Hippocampal formation (tissue), 2 donors: ENCODE measurements around the gene CST4.
"Not testable (repeated sequence)": the region's sequence is repeated elsewhere in the genome, so short reads cannot be mapped to it uniquely, and the experiment has no call there.

Experiments used
- DNase-seq, 2 donors: peaks; one replicate each; lab custom pipeline; 2025; lab: John Stamatoyannopoulos, UW

Gene CST4

GRCh38 chr20:23688684-23689398 is at the start of gene CST4:
TSS of gene CST4 (minus strand) at chr20:23689038. CDS start at chr20:23688969, 69 bp downstream.
- DNase-seq, result not testable (repeated sequence)

DNA sequence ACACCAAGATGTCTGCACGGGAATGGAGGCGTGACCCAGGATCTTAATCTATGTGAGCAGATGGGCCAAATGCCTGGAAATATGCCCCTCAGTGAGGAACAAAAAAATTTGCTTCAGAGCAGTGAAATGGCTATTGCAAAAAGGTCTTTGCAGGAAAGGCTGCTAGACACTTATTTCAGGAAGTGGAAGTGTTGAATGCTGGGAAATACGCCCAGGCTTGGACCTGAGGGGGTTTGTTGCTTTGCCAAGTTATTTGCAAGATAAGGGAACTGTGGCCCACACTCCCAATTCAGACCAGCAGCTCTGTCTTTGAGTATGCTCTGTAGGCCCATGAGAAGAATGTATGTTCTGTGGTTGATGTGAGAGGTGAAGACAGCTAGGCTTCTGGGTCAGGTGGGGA is 46.6 kb upstream of the CST4 start:
- DNase-seq, result not testable (repeated sequence)

GRCh38 chr20:23734949-23735348 is 46.1 kb upstream of the CST4 start:
- not testable (repeated sequence) for DNase-seq

DNA sequence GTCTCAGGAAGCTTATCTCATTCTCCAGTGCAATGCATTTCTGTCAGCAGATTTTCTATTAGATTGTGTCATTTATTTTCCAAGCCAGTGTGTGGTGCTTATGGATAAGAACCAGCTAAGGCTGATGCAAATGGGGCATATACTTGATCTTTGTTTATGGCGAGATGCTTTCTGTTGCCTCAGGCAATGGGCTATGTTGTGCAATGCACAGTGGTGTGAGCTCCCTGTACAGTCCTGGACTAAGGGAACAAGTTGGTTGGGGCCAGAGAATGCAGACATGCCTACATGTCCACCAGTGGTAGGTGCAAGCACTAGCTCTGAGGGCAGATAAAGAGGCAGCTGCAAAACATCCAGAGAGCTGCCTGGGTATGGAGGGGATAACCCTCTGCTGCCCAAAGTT is 45.6 kb upstream of the CST4 start:
- not testable (repeated sequence) for DNase-seq

DNA sequence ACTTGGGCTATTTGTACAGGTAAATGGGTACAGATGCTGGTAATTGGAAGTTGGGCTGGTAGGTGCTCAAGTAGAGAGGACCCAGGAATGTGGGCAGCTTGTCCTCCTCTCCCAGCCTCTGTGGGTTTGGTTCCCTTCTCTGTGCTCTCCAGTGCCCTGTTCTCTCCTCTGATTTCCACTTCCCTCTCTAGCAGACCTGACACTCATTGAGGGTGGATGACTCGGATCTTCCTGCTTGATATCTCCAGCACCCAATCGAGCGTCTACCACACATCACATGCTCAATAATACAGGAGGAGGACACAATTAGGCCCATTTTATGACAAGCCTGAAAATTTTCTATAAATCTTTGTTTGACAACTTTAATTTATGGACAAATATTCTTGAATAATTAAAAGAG is 38.2 kb upstream of the CST4 start:
- DNase-seq, result no peak

- no peak for DNase-seq
Measured at GRCh38 chr20:23725102-23725501, 36.3 kb upstream of the CST4 start.

DNA sequence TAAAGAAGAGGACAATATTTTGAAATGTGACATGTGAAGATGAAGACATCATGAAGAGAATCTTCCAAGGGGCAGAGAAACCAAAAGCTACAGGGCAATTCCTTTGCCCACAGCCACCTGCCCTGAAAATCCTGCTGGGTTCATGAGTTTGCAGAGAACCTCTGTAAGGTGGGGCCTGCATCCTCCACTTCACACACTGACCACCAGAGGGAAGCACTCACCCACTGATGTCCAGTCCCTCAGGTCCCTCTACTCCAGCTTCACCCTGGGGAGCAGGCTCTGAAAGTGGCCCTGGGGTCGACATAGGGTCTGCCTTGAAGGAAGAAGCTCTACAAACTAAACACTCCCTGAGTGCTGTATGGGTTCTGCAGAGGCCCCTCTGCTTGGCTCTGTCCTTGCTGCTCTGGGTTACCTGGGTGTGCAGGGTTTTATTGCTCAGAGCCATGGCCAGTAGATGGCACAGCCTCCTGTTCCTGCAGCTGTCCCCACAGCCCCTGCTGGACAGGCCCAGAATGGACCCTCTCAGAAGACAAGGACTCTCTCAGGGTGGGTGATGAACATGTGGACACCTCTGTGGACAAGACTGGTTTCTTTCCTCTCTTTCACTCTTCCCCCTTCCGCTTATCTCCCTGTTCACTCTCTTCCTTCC is 34.9 kb upstream of the CST4 start:
- not testable (repeated sequence) for DNase-seq

- DNase-seq, result not testable (repeated sequence)
Measured at GRCh38 chr20:23722851-23723250, 34.0 kb upstream of the CST4 start.

GRCh38 chr20:23721962-23722361 is 33.1 kb upstream of the CST4 start:
- no peak for DNase-seq

GRCh38 chr20:23719351-23719750 is 30.5 kb upstream of the CST4 start:
- not testable (repeated sequence) for DNase-seq

- not testable (repeated sequence) for DNase-seq
Measured at GRCh38 chr20:23711778-23712177, 22.9 kb upstream of the CST4 start.

DNA sequence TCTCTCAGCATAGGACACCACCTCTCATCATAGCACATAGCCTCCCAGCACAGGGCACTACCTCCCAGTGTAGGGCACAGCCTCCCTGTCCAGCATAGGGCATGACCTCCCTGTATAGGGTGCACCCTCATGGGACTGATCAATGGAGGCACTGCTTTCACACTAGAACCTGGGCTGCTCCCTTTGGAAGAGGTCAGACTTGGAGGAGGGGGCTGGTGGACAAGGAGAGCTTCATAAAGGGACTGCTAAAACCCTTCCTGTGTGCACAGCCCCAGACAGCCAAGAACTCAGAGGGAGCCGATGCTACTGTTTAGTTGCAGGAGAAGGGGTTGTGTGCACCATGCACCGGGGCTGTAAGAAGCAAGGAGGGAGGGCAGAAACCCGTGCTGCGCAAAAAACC is 21.9 kb upstream of the CST4 start:
- DNase-seq, result no peak

DNA sequence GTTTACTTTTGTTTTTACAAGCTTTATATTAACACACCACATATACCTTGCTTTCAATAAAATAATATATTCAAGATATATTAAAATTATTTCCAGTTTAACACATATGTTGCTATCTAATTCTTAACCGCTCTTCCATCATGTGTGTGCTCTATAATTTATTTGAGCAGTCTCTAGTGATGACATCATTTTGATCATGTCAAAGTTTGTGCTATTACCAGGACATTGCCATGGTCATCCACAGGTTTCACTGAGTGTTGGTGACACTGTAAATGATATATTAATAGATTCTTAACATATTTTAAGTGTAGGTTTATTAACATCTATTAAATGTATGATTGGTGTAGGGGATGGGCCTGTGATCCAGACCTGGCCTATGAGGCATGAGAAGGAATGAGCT is 17.1 kb upstream of the CST4 start:
- DNase-seq, result no peak

DNA sequence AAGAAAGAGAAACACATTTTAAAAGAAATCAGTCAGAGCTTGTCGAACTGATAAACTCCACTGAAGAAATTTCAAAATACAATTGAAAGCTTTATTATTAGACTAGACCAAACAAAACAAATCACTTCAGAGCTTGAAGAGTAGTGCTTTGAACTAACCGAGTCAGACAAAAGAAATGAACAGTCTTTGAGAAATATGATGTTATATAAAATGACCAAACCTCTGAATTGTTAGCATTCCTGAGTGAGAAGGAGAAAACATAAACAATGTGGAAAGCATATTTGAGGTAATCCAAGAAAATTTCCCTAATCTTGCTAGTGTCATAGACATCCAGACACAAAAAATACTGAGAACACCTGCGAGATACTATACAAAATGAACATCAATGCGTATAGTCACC is 13.2 kb upstream of the CST4 start:
- DNase-seq, result no peak

DNA sequence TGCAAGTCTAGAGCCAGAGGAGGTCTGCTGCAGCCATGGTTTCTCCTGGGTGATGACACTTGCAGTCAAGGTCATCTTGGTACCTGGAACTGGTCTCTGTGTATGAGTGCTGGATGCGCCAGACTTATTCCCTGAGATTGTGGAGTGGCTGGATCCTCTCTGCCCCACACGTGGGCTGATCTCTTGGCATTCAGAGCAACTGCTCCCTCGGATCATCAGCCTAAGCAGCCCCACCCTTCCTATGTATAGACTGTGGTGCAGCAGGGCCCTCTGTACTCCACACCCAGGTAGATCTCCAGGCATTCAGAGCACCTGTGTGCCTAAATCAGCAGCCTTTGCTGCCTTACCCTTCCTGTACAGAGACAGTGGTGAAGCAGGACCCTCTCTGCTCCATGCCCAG is 12.1 kb upstream of the CST4 start:
- DNase-seq, result no peak

GRCh38 chr20:23697947-23698346 is 9.1 kb upstream of the CST4 start:
- DNase-seq, result no peak

GRCh38 chr20:23695068-23695395 is 6.2 kb upstream of the CST4 start:
- DNase-seq, result not testable (repeated sequence)

DNA sequence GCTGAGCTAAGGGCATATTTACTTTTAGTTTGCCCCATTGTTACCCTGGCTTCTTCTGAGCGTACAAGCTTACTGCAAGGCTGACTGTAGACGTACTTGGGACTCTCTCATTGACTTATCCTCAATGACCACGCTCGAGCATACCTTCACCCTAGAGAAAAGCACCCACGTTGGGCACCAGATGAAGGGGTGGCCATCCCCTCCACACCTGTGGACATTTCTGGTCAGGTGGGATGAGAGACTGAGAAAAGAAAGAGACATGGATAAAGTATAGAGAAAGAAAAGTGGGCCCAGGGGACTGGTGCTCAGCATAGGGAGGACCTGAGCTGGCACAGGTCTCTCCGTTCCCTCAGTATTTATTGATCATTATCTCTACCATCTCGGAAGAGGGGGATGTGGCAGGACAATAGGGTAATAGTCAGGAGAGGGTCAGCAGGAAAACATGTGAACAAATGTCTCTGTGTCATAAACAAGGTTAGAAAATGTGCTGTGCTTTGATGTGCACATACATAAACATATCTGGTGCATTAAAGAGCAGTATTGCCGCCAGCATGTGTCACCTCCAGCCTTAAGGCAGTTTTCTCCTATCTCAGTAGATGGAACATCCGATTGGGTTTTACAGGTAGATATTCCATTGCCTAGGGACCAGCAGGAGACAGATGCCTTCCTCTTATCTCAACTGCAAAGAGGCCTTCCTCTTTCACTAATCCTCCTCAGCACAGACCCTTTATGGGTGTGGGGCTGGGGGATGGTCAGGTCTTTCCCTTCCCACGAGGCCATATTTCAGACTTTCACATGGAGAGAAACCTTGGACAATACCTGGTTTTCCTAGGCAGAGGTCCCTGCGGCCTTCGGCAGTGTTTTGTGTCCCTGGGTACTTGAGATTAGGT is 5.6 kb upstream of the CST4 start:
- DNase-seq, result not testable (repeated sequence)

- not testable (repeated sequence) for DNase-seq
Measured at GRCh38 chr20:23692725-23693619, 4.1 kb upstream of the CST4 start.

DNA sequence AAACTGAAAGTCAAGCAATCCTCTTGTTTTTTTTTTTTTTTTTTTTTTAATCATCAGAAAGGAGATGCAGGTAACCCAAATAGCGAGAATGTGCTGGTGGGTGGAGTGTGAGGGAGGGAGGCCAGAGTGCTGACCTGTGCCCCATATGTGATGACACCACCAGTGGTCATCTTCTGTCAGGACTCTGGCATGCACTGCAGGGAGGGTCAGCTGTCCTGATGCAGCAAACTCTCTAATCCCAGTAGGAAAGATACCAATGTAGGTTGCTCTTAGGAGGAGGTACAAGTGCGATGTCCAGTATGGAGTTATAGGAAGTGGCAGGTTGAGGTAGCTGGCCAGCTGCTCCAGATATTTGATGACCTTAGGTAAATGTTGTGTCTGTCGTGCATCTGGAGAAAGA is 2.8 kb upstream of the CST4 start:
- DNase-seq, result no peak

- DNase-seq, result no peak
Measured at GRCh38 chr20:23690581-23690980, 1.7 kb upstream of the CST4 start.

GRCh38 chr20:23689399-23689690 is 507 bp upstream of the CST4 start:
- no peak for DNase-seq
